Liver (tissue), 9 donors: ENCODE data around the gene CIAO3. TPM values are rescaled to one million over a fixed set of nuclear protein-coding genes. Genes with fewer than 3 reads are reported as not detected.

Experiments
- DNase-seq: peaks from one replicate; pipeline ENCODE4 v3.0.0-alpha.2; 2017; ENCODE audit warnings: low spot score
- H3K27ac ChIP-seq, 2 donors: one replicate each; pipeline ENCODE4 v1.7.0; 2013; ENCODE audit warnings: inconsistent platforms in 2 of 2, low read length in 2 of 2, control low read depth in 1 of 2, low read depth in 1 of 2, mild to moderate bottlenecking in 1 of 2
- H3K27me3 ChIP-seq, 4 donors: one replicate each; pipeline versions ENCODE4 v1.6.1 to v1.7.0; 2013; ENCODE audit warnings: low read length in 3 of 4, inconsistent platforms in 1 of 4, mild to moderate bottlenecking in 1 of 4, moderate library complexity in 1 of 4; ENCODE audit not compliant: control insufficient read depth in 4 of 4, insufficient read depth in 4 of 4
- H3K36me3 ChIP-seq, 4 donors: one replicate each; pipeline versions ENCODE4 v1.6.1 to v1.7.0; 2013; ENCODE audit warnings: low read length in 3 of 4, mild to moderate bottlenecking in 3 of 4, low read depth in 1 of 4, moderate library complexity in 1 of 4; ENCODE audit not compliant: control insufficient read depth in 4 of 4, insufficient read depth in 3 of 4
- H3K4me1 ChIP-seq, 4 donors: one replicate each; pipeline versions ENCODE4 v1.6.1 to v1.7.0; 2013; ENCODE audit warnings: low read length in 3 of 4, mild to moderate bottlenecking in 3 of 4, moderate library complexity in 1 of 4; ENCODE audit not compliant: control insufficient read depth in 4 of 4, insufficient read depth in 4 of 4
- H3K4me3 ChIP-seq, 3 donors: one replicate each; pipeline versions ENCODE4 v1.6.1 to v1.7.0; 2013; ENCODE audit warnings: low read length in 3 of 3, control low read depth in 1 of 3, low read depth in 1 of 3, mild to moderate bottlenecking in 1 of 3
- H3K9ac ChIP-seq, 2 donors: one replicate each; pipeline ENCODE4 v1.7.0; 2013; ENCODE audit warnings: low read length in 2 of 2, mild to moderate bottlenecking in 2 of 2, moderate library complexity in 2 of 2, control low read depth in 1 of 2, low read depth in 1 of 2
- H3K9me3 ChIP-seq, 4 donors: one replicate each; pipeline versions ENCODE4 v1.6.1 to v1.7.0; 2013; ENCODE audit warnings: low read length in 3 of 4; ENCODE audit not compliant: control insufficient read depth in 4 of 4
- EGR1 ChIP-seq, 2 donors: IDR thresholded peaks; 2 replicates each; pipeline ENCODE4 v1.6.1; 2016 to 2018; ENCODE audit warnings: antibody characterized with exemption in 2 of 2, low read depth in 2 of 2
- FOXA1 ChIP-seq: IDR thresholded peaks from 2 replicates; pipeline ENCODE4 v1.6.1; 2016; ENCODE audit warnings: antibody characterized with exemption
- FOXA2 ChIP-seq: IDR thresholded peaks from 2 replicates; pipeline ENCODE4 v1.6.1; 2016; ENCODE audit warnings: antibody characterized with exemption
- HNF4A ChIP-seq, 2 donors: conservative IDR thresholded peaks; 2 replicates each; pipeline ENCODE4 v1.6.1; 2016; ENCODE audit warnings: antibody characterized with exemption in 2 of 2, mild to moderate bottlenecking in 2 of 2
- RAD21 ChIP-seq, 2 donors: IDR thresholded peaks; 2 replicates each; pipeline ENCODE4 v1.6.1; 2016; ENCODE audit warnings: antibody characterized with exemption in 2 of 2, mild to moderate bottlenecking in 2 of 2
- RXRA ChIP-seq, 2 donors: IDR thresholded peaks; 2 replicates each; pipeline ENCODE4 v1.6.1; 2017 to 2018; ENCODE audit warnings: antibody characterized with exemption in 2 of 2, mild to moderate bottlenecking in 1 of 2
- SP1 ChIP-seq: IDR thresholded peaks from 2 replicates; pipeline ENCODE4 v1.6.1; 2018; ENCODE audit warnings: antibody characterized with exemption, mild to moderate bottlenecking
- TAF1 ChIP-seq: conservative IDR thresholded peaks from 2 replicates; pipeline ENCODE4 v1.6.1; 2016; ENCODE audit warnings: antibody characterized with exemption, mild to moderate bottlenecking
- YY1 ChIP-seq: IDR thresholded peaks from 2 replicates; pipeline ENCODE4 v1.6.1; 2016; ENCODE audit warnings: antibody characterized with exemption, mild to moderate bottlenecking
- WGBS: extraction: QIAGEN DNeasy Blood & Tissue Kit; methylation state at CpG from one replicate; pipeline ENCODE4 v1.1.7; 2013; 5-methylcytosine and 5-hydroxymethylcytosine counted together
- polyA plus RNA-seq, 2 donors: library from polyadenylated mRNA; stranded (reverse) in 1 of 2; unstranded in 1 of 2; fragments of 200-250 nt in 1 of 2; fragments of >200 nt in 1 of 2; fragmentation: Nextera tagmentation in 1 of 2; extraction: Ambion mirVana in 1 of 2; gene quantifications; one replicate each; pipeline versions ENCODE4 v1.2.1 to v1.2.3, GENCODE V29; 2013 to 2015
- total RNA-seq, 2 donors: library from RNA; depleted of rRNA; stranded (reverse); fragments of >200 nt; gene quantifications; one replicate each; pipeline ENCODE4 v1.2.3, GENCODE V29; 2014
- TF ChIP-seq, protein P1 (sequence below): IDR thresholded peaks from 2 replicates; pipeline ENCODE4 v1.6.1; 2016; ENCODE audit warnings: antibody characterized with exemption
- TF ChIP-seq, protein P2 (sequence below): IDR thresholded peaks from 2 replicates; pipeline ENCODE4 v1.6.1; 2016; ENCODE audit warnings: antibody characterized with exemption, mild to moderate bottlenecking
- TF ChIP-seq, protein P3 (sequence below): IDR thresholded peaks from 2 replicates; pipeline ENCODE4 v1.6.1; 2016; ENCODE audit warnings: antibody characterized with exemption
- TF ChIP-seq, protein P4 (sequence below): IDR thresholded peaks from 2 replicates; pipeline ENCODE4 v1.6.1; 2016; ENCODE audit warnings: antibody characterized with exemption
- donor health status: healthy.
- donor health status: healthy.
- donor health status: healthy.
- donor health status: healthy.
- donor health status: healthy.

The CIAO3 gene
- total and polyA plus RNA-seq, 4 donors: 13.2 to 24.3 (median 16.5) TPM

- Histone ChIP-seq H3K4me1 (peaks cover 9 to 18% (median 12%) of the 10 kb centered on the region in 4 donors), H3K27ac (no peak overlapping the region), H3K9me3 (no peaks in the 10 kb centered on the region), H3K4me3 (no peak overlapping the region), H3K9ac (no peak overlapping the region), H3K36me3 (no peaks in the 10 kb centered on the region), H3K27me3 (peaks cover 4 to 18% (median 6%) of the 10 kb centered on the region in 4 donors)
- WGBS: 66% methylated on average over 12 of the region's 12 CpGs
- DNase-seq: no peak
- TF ChIP-seq, protein P1, sequence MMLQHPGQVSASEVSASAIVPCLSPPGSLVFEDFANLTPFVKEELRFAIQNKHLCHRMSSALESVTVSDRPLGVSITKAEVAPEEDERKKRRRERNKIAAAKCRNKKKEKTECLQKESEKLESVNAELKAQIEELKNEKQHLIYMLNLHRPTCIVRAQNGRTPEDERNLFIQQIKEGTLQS: no peak
- TF ChIP-seq HNF4A (conservative IDR thresholded peaks at IDR 0.05) (no peak), YY1 (no peak), FOXA1 (no peak), SP1 (no peak), RAD21 (IDR thresholded peaks at IDR 0.05) (no peak), RXRA (IDR thresholded peaks at IDR 0.05) (no peak), TAF1 (no peak), EGR1 (IDR thresholded peaks at IDR 0.05; ENCODE audit: low read depth in 2 of 2) (no peak)
- TF ChIP-seq, protein P2, sequence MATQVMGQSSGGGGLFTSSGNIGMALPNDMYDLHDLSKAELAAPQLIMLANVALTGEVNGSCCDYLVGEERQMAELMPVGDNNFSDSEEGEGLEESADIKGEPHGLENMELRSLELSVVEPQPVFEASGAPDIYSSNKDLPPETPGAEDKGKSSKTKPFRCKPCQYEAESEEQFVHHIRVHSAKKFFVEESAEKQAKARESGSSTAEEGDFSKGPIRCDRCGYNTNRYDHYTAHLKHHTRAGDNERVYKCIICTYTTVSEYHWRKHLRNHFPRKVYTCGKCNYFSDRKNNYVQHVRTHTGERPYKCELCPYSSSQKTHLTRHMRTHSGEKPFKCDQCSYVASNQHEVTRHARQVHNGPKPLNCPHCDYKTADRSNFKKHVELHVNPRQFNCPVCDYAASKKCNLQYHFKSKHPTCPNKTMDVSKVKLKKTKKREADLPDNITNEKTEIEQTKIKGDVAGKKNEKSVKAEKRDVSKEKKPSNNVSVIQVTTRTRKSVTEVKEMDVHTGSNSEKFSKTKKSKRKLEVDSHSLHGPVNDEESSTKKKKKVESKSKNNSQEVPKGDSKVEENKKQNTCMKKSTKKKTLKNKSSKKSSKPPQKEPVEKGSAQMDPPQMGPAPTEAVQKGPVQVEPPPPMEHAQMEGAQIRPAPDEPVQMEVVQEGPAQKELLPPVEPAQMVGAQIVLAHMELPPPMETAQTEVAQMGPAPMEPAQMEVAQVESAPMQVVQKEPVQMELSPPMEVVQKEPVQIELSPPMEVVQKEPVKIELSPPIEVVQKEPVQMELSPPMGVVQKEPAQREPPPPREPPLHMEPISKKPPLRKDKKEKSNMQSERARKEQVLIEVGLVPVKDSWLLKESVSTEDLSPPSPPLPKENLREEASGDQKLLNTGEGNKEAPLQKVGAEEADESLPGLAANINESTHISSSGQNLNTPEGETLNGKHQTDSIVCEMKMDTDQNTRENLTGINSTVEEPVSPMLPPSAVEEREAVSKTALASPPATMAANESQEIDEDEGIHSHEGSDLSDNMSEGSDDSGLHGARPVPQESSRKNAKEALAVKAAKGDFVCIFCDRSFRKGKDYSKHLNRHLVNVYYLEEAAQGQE: no peak
- TF ChIP-seq, protein P3, sequence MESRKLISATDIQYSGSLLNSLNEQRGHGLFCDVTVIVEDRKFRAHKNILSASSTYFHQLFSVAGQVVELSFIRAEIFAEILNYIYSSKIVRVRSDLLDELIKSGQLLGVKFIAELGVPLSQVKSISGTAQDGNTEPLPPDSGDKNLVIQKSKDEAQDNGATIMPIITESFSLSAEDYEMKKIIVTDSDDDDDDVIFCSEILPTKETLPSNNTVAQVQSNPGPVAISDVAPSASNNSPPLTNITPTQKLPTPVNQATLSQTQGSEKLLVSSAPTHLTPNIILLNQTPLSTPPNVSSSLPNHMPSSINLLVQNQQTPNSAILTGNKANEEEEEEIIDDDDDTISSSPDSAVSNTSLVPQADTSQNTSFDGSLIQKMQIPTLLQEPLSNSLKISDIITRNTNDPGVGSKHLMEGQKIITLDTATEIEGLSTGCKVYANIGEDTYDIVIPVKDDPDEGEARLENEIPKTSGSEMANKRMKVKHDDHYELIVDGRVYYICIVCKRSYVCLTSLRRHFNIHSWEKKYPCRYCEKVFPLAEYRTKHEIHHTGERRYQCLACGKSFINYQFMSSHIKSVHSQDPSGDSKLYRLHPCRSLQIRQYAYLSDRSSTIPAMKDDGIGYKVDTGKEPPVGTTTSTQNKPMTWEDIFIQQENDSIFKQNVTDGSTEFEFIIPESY: no peak
- TF ChIP-seq, protein P4, sequence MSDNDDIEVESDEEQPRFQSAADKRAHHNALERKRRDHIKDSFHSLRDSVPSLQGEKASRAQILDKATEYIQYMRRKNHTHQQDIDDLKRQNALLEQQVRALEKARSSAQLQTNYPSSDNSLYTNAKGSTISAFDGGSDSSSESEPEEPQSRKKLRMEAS: no peak
Measured at GRCh38 chr16:711084-711483, 29.7 kb downstream of the CIAO3 start.

GRCh38 chr16:710500-711075, 30.2 kb downstream of the CIAO3 start:
- 68% methylated on average over 21 of the region's 21 CpGs for WGBS
- Histone ChIP-seq H3K4me3 (no peak overlapping the region), H3K9ac (no peak overlapping the region), H3K27ac (no peak overlapping the region), H3K9me3 (no peaks in the 10 kb centered on the region), H3K36me3 (no peaks in the 10 kb centered on the region), H3K27me3 (peaks cover 4 to 18% (median 6%) of the 10 kb centered on the region in 4 donors), H3K4me1 (peaks cover 4 to 13% (median 7%) of the 10 kb centered on the region in 4 donors)
- no peak for DNase-seq
- TF ChIP-seq EGR1 (IDR thresholded peaks at IDR 0.05; ENCODE audit: low read depth in 2 of 2) (no peak), FOXA2 (no peak)
